ENCODE results near the gene CCNI2. TPM values are rescaled to one million over a fixed set of nuclear protein-coding genes. Genes with fewer than 3 reads are reported as not detected.

Gene CCNI2
- total and polyA plus RNA-seq, 2 donors (not counting 3 experiments of a cell fraction or from before 2014, with no cell fraction given): 0.25 to 0.53 TPM

GRCh38 chr5:132800545-132800944 lies 53.3 kb downstream of the CCNI2 start:
- no peaks in the 10 kb centered on the region for H3K36me3 ChIP-seq (ENCODE audit: control insufficient read depth in 2 of 2, extremely low read depth in 1 of 2, insufficient read depth in 2 of 2, low read length in 2 of 2)
- ChIA-PET CTCF (interaction anchor here (0.6 to 6.3 kb wide), 9 partner anchors 8 to 295 kb away, joined by 3 to 39 read pairs (median 5); no protein-coding TSS in a partner anchor), POLR2A (no interaction called here)
- no TSS peak for BruUV-seq (replicated peaks)
- dilution Hi-C loops (cut with MboI; ENCODE audit: extremely low pct_ligation_motif_present, low sequenced_read_pairs) (no loop called here), intact Hi-C loops (cut with micrococcal nuclease) (loop anchor here (5.0 kb wide), 1 partner anchor 273 kb away; no protein-coding TSS in a partner anchor)
- H3K27ac ChIP-seq (ENCODE audit: insufficient read depth, low read depth, low read length): no peak overlapping the region
- TF ChIP-seq FOS (IDR thresholded peaks at IDR 0.05; ENCODE audit: borderline replicate concordance, insufficient read depth, low read length) (no peak), POLR2A (IDR thresholded peaks at IDR 0.05; ENCODE audit: low read depth, low read length) (no peak), POLR2AphosphoS5 (IDR thresholded peaks at IDR 0.05; ENCODE audit: insufficient read depth, low read depth, low read length) (no peak), GATA2 (IDR thresholded peaks at IDR 0.05; ENCODE audit: insufficient read depth, insufficient read length, low read depth, low read length) (no peak), MYC (IDR thresholded peaks at IDR 0.05; ENCODE audit: low read depth, low read length) (no peak), CTCF (IDR thresholded peaks at IDR 0.05; ENCODE audit: extremely low read depth in 1 of 2, insufficient read depth in 1 of 2, low read depth in 1 of 2, low read length in 2 of 2) (no peak)
- H3K9me1 ChIP-seq (replicated peaks; ENCODE audit: control insufficient read depth, extremely low read depth, insufficient read depth, low read length): no peaks in the 10 kb centered on the region
- H4K20me1 ChIP-seq (replicated peaks; ENCODE audit: control insufficient read depth, extremely low read depth, insufficient read depth, low read length): no peaks in the 10 kb centered on the region
- no peaks in the 10 kb centered on the region for H3K4me1 ChIP-seq (ENCODE audit: control insufficient read depth, extremely low read depth, insufficient read depth, low read length)
- H2AFZ ChIP-seq (ENCODE audit: low read depth, low read length): no peak overlapping the region
- no peaks in the 10 kb centered on the region for H3K79me2 ChIP-seq (ENCODE audit: control insufficient read depth, insufficient read depth, low read length)
- DNase-seq (ENCODE audit: low read depth, low spot score) (no peak), FAIRE-seq (no peak)
- H3K27me3 ChIP-seq (ENCODE audit: control insufficient read depth in 2 of 2, insufficient read depth in 2 of 2, low read length in 2 of 2): peaks cover 12 to 22% of the 10 kb centered on the region in 2 experiments
- H3K9ac ChIP-seq (replicated peaks; ENCODE audit: extremely low read depth, insufficient read depth, low read length): no peak overlapping the region
- no peak overlapping the region for H3K4me2 ChIP-seq (ENCODE audit: insufficient read depth, low read length)
- H3K4me3 ChIP-seq (replicated peaks in 1 of 3; ENCODE audit: insufficient read depth in 1 of 3, low read depth in 1 of 3, low read length in 3 of 3): no peak overlapping the region
- no peaks in the 10 kb centered on the region for H3K9me3 ChIP-seq (replicated peaks; ENCODE audit: control insufficient read depth, insufficient read depth, low read length)
